Measurements from ENCODE around the gene ACACA.
"Not testable (repeated sequence)": the region's sequence is repeated elsewhere in the genome, so short reads cannot be mapped to it uniquely, and the experiment has no call there.

Gene ACACA

DNA sequence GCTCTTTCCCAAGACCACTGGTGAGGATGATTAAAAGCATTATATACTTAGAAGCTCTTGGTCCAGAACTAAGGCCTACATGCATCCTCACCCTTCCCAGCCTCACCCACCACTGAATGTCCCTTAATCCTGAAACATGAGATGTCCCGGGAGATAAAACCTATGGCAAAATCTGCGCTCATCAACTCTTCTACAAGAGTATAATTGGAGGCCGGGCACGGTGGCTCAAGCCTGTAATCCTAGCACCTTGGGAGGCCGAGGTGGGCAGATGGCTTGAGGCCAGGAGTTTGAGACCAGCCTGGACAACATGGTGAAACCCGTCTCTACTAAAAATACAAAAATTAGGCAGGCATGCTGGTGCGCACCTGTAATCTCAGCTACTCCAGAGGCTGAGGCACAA lies 13.3 kb downstream of the ACACA start:
- no peak for DNase-seq

DNA sequence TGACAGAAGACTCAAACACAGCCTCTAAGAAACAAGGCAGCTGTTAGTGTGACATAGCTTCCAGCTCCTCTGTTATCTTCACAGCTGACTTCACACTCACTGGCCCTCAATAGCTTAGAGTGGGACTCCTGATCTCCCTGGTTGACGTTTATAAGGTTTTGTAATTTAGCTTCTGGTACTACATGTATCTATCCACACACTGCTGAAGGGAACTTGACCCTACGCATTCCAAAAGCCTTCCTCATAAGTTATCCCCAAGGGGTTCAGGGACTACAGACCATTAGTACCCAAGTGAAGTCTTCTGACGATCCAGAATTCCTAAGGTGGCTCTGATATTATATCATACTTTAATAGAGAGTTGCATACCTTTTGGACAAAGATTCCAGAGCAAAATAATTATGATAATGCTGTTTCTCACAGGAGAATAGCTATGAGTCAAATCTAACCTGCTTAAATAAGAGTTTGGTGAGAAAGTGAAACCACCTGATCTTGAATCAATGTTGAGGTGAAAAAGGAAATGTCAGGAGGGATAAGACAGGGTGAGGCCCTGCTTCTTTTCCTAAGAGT lies 14.5 kb downstream of the ACACA start:
- DNase-seq: no peak

DNA sequence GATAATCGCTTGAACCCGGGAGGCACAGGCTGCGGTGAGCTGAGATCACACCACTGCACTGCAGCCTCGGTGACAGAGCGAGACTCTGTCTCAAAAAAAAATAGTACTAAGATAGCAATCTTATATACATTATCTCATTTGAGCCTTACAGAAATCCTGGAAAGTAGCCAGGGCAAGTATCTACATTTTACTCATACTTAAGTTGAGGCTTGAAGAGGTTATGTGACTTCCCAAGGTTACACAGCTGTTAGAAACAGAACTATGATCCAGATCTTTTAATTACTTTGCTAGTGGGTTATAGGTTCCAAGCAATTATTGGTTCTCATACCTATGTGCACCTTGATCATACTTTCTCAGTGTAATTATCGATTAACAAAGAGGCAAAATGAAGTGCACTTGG lies 15.5 kb downstream of the ACACA start:
- DNase-seq: no peak

DNA sequence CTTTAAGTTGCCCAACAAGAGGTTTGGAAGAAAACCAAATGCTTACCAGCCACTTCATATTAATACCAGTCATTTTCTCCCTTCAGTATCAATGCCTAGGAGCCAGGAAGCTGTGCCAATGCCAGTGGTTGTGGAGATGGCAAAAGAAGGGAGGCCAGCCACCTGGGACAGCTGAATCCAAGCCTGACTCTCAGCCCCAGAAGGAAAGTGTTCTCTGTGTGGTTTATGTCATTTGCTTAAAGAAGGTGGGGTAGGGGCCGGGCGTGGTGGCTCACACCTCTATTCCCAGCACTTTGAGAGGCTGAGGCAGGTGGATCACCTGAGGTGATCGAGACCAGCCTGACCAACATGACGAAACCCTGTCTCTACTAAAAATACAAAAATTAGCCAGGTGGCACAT lies 17.5 kb downstream of the ACACA start:
- no peak for DNase-seq

DNA sequence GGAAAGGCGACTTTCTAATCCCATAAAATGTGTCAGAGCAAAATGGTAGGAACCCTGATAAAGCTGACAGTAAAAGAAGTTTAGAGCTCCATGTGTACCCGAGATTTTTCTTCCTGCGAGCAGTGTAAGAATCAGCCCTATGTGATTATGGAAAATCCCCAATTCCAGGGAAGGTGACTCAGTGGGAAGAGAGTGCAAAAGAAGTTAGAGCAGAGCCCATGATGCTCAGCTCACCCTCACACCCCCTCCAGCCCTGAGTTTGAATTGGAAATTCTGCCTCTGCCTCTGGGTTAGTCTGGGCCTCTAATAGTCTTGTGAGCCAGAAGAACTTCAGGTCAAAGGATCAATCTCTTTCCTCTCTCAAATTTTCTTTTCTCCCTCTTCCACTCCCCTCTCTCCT lies 18.4 kb downstream of the ACACA start:
- DNase-seq: no peak

DNA sequence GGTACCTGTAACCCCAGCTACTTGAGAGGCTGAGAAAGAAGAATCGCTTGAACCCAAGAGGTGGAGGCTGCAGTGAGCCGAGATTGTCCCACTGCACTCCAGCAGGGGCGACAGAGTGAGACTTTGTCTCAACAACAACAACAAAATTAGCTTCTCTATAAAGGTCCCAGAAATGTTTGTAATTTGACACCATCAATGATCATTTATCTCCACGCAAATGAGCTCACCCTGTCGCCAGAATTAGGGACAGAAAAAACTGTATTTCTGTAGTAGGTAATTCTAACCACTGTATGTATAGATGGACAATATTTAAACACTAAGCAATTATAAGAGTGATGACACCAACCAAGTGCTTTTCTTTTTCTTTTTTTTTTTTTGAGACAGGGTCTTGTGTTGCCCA lies 20.2 kb downstream of the ACACA start:
- no peak for DNase-seq

DNA sequence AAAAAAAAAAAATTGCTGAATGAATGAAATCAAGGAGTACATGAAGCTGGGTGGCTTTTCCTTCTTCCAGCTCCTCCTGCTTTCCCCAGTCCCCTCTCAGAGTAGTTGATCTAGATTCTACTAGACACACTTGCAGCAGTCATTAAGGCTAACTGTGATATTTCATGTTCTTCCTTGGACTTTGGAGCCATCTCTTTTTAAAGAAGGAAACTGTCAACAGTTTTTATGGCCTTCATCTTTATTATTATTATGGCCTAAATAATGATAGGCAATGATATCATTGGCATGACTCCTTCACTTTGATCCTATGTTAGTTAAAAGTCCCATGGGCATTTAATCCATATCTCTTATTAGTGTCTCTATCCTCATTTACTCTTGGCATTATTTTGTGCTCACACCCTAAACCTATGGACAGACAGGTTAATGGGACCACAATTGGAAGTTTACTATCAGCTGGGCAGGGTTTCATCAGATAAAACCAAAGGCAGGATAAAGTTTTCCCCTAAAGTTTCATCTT lies 21.1 kb downstream of the ACACA start:
- DNase-seq: no peak

DNA sequence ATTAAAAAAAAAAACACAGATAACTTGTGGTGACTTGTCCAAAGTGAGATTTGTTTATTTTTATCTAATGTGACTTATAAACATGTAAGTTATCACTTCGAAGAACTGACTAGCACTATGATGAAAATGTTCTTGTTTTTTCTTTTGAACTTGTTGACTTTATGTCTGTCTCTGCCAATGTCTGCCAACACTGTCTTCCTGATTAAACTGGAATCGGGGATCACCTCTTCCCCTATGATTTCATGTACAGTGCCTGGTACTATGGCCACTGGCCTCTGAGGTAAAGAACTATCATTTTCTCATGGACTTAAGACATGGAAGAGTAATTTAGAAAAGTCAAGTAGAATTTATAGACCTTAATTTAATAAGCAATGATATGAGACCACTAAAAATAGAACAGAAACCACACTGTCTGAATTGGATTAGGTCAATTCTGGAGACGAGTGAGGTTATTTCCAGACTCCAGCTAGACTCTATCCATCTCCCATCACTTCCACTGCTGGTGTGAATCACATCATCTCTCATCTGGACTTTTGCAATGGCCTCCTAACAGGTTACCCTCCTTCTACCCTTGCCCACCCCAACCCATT lies 22.0 kb downstream of the ACACA start:
- no peak for DNase-seq

DNA sequence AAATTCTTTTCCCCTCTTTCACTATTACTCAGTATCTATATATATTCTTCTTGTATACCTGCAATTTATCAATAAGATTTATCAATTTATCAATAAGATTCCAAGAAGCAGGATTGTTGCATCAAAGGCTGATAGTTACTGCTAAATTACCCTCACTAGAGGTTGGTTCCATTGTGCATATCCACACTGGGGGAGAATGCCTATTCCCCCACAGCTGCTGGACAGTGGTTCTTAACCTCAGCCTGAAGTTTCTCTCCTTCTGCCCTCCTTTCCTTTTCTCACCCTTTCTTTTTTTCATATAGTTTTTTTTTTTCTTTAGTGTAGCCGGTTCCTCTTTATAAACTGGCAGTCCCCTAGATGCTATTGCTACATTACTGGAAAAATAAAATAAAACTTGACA lies 24.6 kb downstream of the ACACA start:
- no peak for DNase-seq

DNA sequence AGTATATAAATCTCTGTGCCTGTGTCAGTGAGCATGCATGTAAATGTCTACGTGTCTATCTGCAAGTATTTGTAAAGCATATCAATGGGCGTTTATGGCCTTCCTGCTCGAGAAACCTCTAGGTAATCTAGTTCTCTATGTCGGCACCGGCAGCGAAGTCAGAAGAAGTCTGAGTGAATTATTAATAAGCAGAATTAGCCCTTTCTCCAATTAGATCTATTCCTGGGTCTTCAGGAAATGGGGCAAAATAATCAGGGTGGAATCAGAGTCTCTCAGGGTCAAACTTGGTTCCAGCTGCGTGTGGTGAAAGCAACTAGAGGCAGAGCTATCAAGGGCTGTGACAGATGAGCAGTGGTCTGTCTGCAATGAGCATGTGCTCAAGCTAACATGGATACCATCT lies 30.9 kb downstream of the ACACA start, which contains the start of gene C17orf78:
C17orf78 (plus strand) TSS at position 280 of the 400 bp plus-strand sequence; CDS start at position 388, 108 bp downstream.
- no peak for DNase-seq

DNA sequence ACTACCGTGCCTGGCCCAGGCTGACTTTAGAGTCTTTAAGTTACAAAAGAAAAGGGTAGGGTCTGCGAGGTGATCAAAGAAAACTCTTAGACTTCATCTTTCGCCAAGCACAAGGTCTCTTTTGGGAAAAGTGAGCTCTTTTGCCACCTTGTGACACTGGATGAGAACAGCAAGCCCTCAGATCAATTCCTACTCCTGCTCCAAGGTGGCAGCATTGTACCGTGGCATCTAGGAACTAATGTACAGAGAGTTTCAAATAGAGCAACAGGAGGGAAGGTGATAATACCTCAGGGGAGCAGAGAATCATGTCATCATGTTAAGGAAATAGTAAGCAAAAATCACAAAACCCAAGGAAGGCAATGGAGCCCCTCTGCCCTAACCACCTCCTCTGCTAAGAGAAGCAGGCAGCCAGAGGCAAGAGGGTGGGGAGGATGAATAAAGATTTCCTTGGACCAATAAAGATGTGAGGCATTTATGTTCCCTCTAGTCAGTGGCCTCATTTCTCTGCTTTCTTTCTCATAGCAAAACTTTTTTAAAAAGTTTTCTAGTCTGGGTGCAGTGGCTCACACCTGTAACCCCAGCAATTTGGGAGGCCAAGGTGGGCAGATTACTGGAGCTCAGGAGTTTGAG lies 33.0 kb downstream of the ACACA start:
- peak in 40 of 51 donors; percentile 1 to 73 (median 26) for DNase-seq

DNA sequence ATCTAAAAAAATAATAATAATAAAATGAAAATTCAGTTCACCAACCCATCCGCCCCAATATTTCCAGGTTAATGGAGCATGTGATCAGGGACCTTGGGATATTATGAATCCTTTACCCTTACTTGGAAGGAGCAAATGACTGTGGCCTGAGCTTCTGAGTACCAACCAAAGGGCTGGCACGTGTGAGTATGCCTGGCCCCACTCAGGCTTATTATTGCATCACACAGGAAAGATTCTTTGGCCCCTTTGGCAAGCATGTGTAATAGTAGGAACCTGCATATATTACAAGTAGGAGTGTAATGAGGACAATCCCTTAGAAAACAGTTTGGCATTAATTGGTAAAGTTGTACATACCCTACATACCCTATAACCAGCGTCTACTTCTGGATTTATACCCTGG lies 38.1 kb downstream of the ACACA start:
- no peak for DNase-seq

DNA sequence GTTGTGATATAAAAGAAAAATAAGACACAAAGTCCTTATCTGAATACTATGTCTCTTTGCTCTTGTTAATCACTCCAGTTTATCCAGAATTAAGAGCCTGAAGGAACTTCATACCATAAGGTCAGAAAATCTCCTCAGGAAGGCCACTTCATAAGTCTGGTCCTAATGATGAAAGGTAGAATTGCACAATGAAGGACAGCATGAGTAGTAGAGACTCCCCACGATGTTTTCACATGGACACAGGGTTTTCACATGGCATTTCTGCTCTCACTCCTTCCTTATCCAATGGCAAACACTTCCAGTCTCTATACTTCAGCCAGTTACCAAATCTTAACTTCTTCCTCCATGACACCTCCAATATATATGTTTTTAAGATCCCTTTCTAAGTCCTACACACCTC lies 41.0 kb downstream of the ACACA start:
- no peak for DNase-seq

DNA sequence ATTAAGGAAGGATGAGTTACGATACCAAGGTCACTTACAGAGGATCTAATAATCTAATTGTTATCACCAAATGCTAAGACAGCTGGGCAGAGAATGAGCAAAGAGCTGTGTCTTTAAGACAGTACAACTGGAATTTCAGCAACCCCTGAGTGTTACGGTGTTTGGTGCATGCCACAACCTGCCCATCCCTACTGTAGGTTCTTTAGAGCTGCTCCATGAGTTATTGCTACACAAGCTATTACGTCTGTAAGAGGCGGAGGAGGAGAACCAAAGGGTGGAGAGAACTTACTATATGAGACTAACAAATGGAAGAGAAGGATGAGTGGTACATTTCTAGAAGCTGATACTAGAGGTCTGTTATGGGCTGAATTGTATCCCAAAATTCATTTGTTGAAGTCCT lies 45.1 kb downstream of the ACACA start:
- DNase-seq: no peak

DNA sequence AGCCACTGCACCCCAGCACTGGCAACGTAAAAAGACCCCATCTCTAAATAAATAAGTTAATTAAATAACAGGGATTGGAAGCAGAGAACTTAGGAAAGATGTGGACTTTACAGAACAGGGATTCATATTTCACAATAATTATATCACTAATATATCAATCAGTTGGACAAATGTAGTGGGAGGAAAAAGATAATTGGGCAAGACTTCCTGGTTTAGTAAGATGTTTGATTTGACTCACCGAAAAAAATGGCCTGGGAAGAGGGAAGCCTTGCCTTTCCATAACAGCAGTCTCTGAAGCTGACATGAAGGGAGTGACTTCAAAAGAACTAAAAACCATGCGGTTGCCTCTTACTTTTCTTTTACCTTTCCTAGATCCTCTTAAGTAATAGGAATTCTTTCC lies 46.0 kb downstream of the ACACA start:
- no peak for DNase-seq

DNA sequence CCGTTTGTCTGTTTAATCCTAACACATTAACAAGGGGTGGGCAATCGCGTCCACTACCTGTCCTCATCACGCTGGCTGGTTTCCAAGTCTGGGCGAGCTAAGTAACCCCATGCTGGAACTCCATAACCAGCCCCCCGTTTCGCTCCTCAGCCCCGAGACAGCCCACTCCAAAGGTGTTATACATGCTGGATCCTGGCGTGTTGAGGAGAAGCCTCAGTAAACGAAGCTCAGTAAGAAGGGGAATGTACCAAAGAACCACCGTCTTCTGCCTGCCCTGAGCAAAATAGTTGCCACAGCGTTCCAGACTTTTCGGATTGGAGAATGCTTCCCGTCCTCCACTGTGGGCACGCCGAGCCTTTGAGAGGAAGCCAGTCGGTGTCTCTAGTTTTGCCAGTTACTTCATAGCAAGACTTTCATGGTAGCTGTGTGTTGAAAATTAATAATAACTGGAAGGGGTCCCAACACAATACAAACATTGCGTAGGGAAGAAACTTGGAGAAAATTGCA lies 46.9 kb downstream of the ACACA start:
- DNase-seq: peak in 11 of 51 donors; percentile 30 to 78 (median 52)

DNA sequence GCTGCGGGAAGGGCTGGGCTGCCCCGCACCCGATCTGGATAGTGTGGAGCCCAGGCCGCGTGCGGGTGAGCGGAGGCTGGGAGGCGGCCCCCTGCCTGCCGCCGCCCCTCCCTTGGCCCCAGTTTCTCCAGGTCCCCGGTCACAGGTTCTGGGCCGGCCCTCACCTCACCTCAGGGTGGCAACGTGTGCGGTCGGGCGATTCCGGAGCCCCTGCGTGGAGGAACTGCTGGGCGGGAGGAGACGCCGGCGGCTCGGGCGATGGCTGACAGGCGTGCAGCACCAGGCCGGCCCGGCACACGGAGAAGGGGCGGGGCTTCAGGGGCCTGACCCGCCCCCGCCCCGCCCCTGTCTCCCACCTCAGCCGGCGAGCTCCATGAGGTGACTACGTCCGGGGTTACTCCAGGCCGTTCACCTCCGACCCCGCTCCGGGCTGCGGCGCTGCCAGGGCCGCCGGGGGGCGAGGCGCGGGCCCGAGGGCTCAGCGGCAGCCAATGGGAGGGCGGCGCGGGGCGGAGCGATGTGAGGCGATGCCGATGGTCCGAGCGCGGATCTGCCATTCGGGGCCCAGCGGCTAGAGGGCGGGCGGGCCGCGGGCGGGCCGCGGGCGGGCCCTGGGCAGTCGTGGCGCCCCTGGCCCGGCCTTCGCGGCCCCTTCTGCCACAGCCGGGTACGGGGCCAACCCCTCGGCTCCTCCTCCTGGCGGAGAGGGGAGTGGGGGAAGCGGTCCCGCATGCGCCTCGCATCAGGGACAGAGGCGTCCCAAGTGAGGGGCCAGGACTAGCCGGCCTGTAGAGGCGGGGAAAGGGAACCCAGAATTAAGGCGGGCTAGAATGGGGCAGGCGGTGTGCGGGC lies 47.6 kb downstream of the ACACA start:
- peak; percentile 51 to 98 (median 92) for DNase-seq

DNA sequence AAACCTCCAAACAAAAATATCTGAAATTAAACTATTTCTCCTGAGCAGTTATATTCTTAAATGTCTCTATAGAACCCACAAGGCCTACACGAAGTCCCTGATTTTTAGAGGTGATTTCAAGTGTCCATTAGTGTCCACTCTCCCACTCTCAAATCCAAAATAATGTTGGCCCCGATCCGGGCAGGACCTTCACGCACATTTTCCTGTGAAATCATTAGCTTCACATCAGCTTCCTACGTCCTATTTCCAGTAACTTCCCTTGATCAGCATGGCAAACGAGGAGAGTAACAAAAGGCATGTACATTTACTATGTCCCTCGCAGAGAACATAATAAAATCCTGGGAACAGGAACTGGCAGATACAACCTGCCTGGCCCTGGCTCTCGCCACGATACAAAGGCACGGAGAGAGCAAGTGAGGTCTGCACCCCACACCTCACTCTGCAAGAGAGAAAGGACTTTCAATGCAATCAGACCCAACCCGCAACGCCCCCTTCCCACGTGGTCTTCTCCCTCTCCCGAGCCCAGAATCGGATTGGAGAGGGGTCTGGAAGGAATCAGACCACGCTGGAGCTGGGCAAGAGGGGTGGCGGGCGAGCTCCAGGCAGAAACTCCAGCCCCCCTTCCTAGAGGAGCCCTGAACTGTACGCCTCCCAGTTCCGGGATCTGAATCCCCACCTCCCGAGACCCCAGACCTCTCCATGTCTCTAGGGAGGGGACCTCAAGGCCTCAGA lies 48.4 kb downstream of the ACACA start:
- peak; percentile 5 to 77 (median 54) for DNase-seq

DNA sequence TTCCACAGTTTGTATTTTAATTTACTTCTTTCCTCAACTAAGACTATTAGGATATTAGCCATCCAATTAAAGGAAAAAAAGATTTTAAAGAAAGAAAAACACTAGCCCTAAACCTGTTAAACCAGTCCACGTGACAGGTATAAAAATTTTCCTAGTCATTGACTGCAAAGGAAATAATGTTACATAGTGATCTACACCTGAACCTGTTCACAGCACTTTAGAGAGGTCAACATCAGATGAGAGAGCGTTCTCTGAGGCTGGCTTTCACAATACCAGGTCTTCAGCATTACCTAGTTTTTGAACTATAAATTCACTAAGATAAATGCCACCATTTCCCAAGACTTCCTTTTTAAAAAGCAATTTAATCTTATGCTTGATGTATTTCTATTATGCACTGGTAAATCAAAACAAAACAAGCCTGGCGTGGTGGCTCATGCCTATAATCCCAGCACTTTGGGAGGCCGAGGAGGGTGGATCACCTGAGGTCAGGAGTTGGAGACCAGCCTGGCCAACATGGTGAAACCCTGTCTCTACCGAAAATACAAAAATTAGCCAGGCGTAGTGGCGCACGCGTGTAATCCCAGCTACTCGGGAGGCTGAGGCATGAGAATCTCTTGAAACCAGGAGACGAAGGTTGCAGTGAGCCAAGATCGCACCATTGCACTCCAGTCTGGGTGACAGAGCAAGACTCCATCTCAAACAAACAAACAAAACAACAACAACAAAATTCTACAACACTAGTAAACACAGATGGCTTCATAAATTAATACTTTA lies 49.7 kb downstream of the ACACA start:
- not testable (repeated sequence) for DNase-seq

DNA sequence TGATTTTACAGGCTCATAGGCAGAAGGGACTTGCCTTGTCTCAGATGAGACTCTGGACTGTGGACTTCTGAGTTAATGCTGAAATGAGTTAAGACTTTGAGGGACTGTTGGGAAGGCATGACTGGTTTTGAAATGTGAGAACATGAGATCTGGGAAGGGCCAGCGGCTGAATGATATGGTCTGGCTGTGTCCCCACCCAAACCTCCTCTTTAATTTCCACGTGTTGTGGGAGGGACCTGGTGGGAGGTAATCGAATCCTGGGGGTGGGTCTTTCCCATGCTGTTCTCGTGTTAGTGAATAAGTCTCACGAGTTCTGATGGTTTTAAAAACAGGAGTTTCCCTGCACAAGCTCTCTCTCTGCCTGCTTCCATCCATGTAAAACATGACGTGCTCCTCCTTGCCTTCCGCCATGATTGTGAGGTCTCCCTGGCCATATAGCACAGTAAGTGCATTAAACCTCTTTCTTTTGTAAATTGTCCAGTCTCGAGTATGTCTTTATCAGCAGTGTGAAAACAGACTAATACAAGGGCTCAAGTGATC lies 59.7 kb downstream of the ACACA start:
- DNase-seq: not testable (repeated sequence)
